Measurements from ENCODE around the gene THAP7.
A peak's percentile ranks its signal among the peaks of the same experiment; 100 is the strongest.
"Not testable (repeated sequence)": the region's sequence is repeated elsewhere in the genome, so short reads cannot be mapped to it uniquely, and the experiment has no call there.

The THAP7 gene

GRCh38 chr22:21013657-21014201 is 11.8 kb upstream of the THAP7 start:
- peak overlapping the region; percentile 54 for H3K4me3 ChIP-seq (ENCODE audit: low read depth, low read length)

GRCh38 chr22:21012446-21013407 is 10.8 kb upstream of the THAP7 start:
- H3K4me3 ChIP-seq (ENCODE audit: low read depth, low read length) = no peak overlapping the region

GRCh38 chr22:21010426-21011113 is 8.7 kb upstream of the THAP7 start:
- no peak overlapping the region for H3K4me3 ChIP-seq (ENCODE audit: low read depth, low read length)

GRCh38 chr22:21009638-21010425 is 7.9 kb upstream of the THAP7 start:
- H3K4me3 ChIP-seq (ENCODE audit: low read depth, low read length) = no peak overlapping the region

- not testable (repeated sequence) for H3K4me3 ChIP-seq (ENCODE audit: low read depth, low read length)
Observed at GRCh38 chr22:21009208-21009607, 7.3 kb upstream of the THAP7 start.

GRCh38 chr22:21003782-21004181 is 1.9 kb upstream of the THAP7 start:
- H3K4me3 ChIP-seq (ENCODE audit: low read depth, low read length) = no peak overlapping the region

- peak overlapping the region; percentile 56 for H3K4me3 ChIP-seq (ENCODE audit: low read depth, low read length)
Observed at GRCh38 chr22:21000987-21001600, 824 bp downstream of the THAP7 start.

- no peak overlapping the region for H3K4me3 ChIP-seq (ENCODE audit: low read depth, low read length)
Observed at GRCh38 chr22:21000207-21000986, 1.5 kb downstream of the THAP7 start.

- H3K4me3 ChIP-seq (ENCODE audit: low read depth, low read length) = no peak overlapping the region
Observed at GRCh38 chr22:20999350-21000206, 2.3 kb downstream of the THAP7 start.

GRCh38 chr22:20998411-20999336 is 3.2 kb downstream of the THAP7 start:
- no peak overlapping the region for H3K4me3 ChIP-seq (ENCODE audit: low read depth, low read length)

GRCh38 chr22:20997536-20998257 is 4.2 kb downstream of the THAP7 start:
- H3K4me3 ChIP-seq (ENCODE audit: low read depth, low read length) = no peak overlapping the region

GRCh38 chr22:20996598-20997535 is 5.1 kb downstream of the THAP7 start:
- H3K4me3 ChIP-seq (ENCODE audit: low read depth, low read length) = no peak overlapping the region

- H3K4me3 ChIP-seq (ENCODE audit: low read depth, low read length) = no peak overlapping the region
Observed at GRCh38 chr22:20996031-20996410, 5.9 kb downstream of the THAP7 start.

GRCh38 chr22:20995329-20996030 is 6.4 kb downstream of the THAP7 start:
- H3K4me3 ChIP-seq (ENCODE audit: low read depth, low read length) = no peak overlapping the region

GRCh38 chr22:20994902-20995241 is 7.0 kb downstream of the THAP7 start:
- H3K4me3 ChIP-seq (ENCODE audit: low read depth, low read length) = no peak overlapping the region

All from iPS-11a (cell line).